IMR-90 (cell line): ENCODE results near the gene GPR39. TPM values are rescaled to one million over a fixed set of nuclear protein-coding genes. Genes with fewer than 3 reads are reported as not detected.
A peak's percentile ranks its signal among the peaks of the same experiment; 100 is the strongest.

Experiments used
- ATAC-seq: fragments of 200-7000 bp; cut with Tn5 transposase; 2 replicates; pipeline ENCODE4 v1.9.1; 2020; ENCODE audit warnings: low read depth, mild to moderate bottlenecking, moderate library complexity
- BruUV-seq: library from RNA; stranded (reverse); fragments of 400-500 nt; replicated peaks from 2 replicates; lab custom pipeline; 2021; lab: Mats Ljungman, UMichigan
- CTCF ChIA-PET: fragments of 300-600 bp; formaldehyde crosslinking; extraction: SDS; loops from one replicate; lab custom pipeline; 2021; ENCODE audit warnings: antibody characterized with exemption; lab: Yijun Ruan, JAX
- POLR2A ChIA-PET: fragments of 300-600 bp; sonication (Branson Sonifier 250); formaldehyde crosslinking; loops from one replicate; lab custom pipeline; 2022; ENCODE audit warnings: antibody characterized with exemption; ENCODE audit not compliant: unreplicated experiment; lab: Charles Lee
- DNase-seq: peaks from one replicate; pipeline ENCODE4 v3.0.0; 2013
- H2AFZ ChIP-seq: replicated peaks from 2 replicates; pipeline ENCODE3; 2013; ENCODE audit warnings: low read length, mild to moderate bottlenecking; ENCODE audit not compliant: poor library complexity
- H2AK5ac ChIP-seq: 2 replicates; pipeline ENCODE4 v1.6.1; 2013; ENCODE audit warnings: low read depth, low read length, inconsistent platforms
- H2AK9ac ChIP-seq: replicated peaks from 2 replicates; pipeline ENCODE3; 2013; ENCODE audit warnings: mild to moderate bottlenecking, low read depth, low read length, moderate library complexity; ENCODE audit not compliant: poor library complexity
- H2BK120ac ChIP-seq: 2 replicates; pipeline ENCODE4 v1.6.1; 2013; ENCODE audit warnings: low read depth, low read length, inconsistent platforms
- H2BK15ac ChIP-seq: 3 replicates; pipeline ENCODE4 v1.6.1; 2013; ENCODE audit warnings: low read depth, low read length, inconsistent platforms
- H2BK20ac ChIP-seq: 2 replicates; pipeline ENCODE4 v1.6.1; 2013; ENCODE audit warnings: low read depth, mild to moderate bottlenecking, inconsistent platforms, low read length, moderate library complexity
- H2BK5ac ChIP-seq: 2 replicates; pipeline ENCODE4 v1.6.1; 2013; ENCODE audit warnings: mild to moderate bottlenecking, low read depth, low read length, inconsistent platforms; ENCODE audit not compliant: poor library complexity, severe bottlenecking
- H3K14ac ChIP-seq: replicated peaks from 2 replicates; pipeline ENCODE4 v1.6.1; 2013; ENCODE audit warnings: low read depth, low read length, inconsistent platforms
- H3K18ac ChIP-seq: 2 replicates; pipeline ENCODE4 v1.6.1; 2013; ENCODE audit warnings: low read depth, low read length, control low read depth
- H3K23ac ChIP-seq: 2 replicates; pipeline ENCODE4 v1.6.1; 2013; ENCODE audit warnings: low read depth, low read length, inconsistent platforms
- H3K27ac ChIP-seq: 2 replicates; pipeline ENCODE4 v1.5.1; 2013; ENCODE audit warnings: mild to moderate bottlenecking, control low read depth, low read length; ENCODE audit not compliant: insufficient read depth
- H3K27me3 ChIP-seq: 2 replicates; pipeline ENCODE4 v1.6.1; 2013; ENCODE audit warnings: low read length; ENCODE audit not compliant: control insufficient read depth, insufficient read depth
- H3K36me3 ChIP-seq: 2 replicates; pipeline ENCODE4 v1.6.1; 2013; ENCODE audit warnings: low read length, mixed read lengths; ENCODE audit not compliant: control insufficient read depth, insufficient read depth
- H3K4ac ChIP-seq: 2 replicates; pipeline ENCODE4 v1.6.1; 2013; ENCODE audit warnings: low read depth, low read length, inconsistent platforms
- H3K4me1 ChIP-seq: 2 replicates; pipeline ENCODE4 v1.6.1; 2013; ENCODE audit warnings: low read length, mixed read lengths; ENCODE audit not compliant: control insufficient read depth, insufficient read depth
- H3K4me2 ChIP-seq: 2 replicates; pipeline ENCODE4 v1.6.1; 2013; ENCODE audit warnings: low read depth, mild to moderate bottlenecking, control low read depth, low read length, moderate library complexity
- H3K4me3 ChIP-seq: 2 replicates; pipeline ENCODE4 v1.5.1; 2013; ENCODE audit warnings: low read depth, mild to moderate bottlenecking, control low read depth, low read length, moderate library complexity; ENCODE audit not compliant: insufficient read depth
- H3K56ac ChIP-seq: 2 replicates; pipeline ENCODE4 v1.6.1; 2013; ENCODE audit warnings: low read length, inconsistent platforms; ENCODE audit not compliant: insufficient read depth; ENCODE audit errors: extremely low read depth
- H3K79me1 ChIP-seq, 2 experiments: 2 replicates each; pipeline ENCODE4 v1.6.1; 2013; ENCODE audit warnings: low read length in 2 of 2, inconsistent platforms in 1 of 2, low read depth in 1 of 2
- H3K9ac ChIP-seq: 2 replicates; pipeline ENCODE4 v1.6.1; 2013; ENCODE audit warnings: low read depth, low read length, control low read depth
- H3K9me1 ChIP-seq: 2 replicates; pipeline ENCODE4 v1.6.1; 2013; ENCODE audit warnings: low read length, inconsistent platforms; ENCODE audit not compliant: insufficient read depth
- H3K9me3 ChIP-seq: 2 replicates; pipeline ENCODE4 v1.6.1; 2013; ENCODE audit warnings: low read length; ENCODE audit not compliant: control insufficient read depth, insufficient read depth
- H4K20me1 ChIP-seq: 2 replicates; pipeline ENCODE4 v1.6.1; 2013; ENCODE audit warnings: low read length, inconsistent platforms; ENCODE audit not compliant: insufficient read depth
- H4K5ac ChIP-seq: 2 replicates; pipeline ENCODE4 v1.6.1; 2013; ENCODE audit warnings: mild to moderate bottlenecking, low read depth, low read length, control low read depth
- H4K8ac ChIP-seq, 2 experiments: 2 replicates each; pipeline ENCODE4 v1.6.1; 2013; ENCODE audit warnings: low read depth in 2 of 2, low read length in 2 of 2, control low read depth in 1 of 2, inconsistent platforms in 1 of 2
- H4K91ac ChIP-seq: 2 replicates; pipeline ENCODE4 v1.6.1; 2013; ENCODE audit warnings: low read depth, low read length, inconsistent platforms; ENCODE audit not compliant: insufficient read depth
- BHLHE40 ChIP-seq: fragments of 150-350 bp; IDR thresholded peaks from 2 replicates; pipeline ENCODE4 v1.6.1; 2016; ENCODE audit warnings: mild to moderate bottlenecking, low read depth, low read length
- CEBPB ChIP-seq: IDR thresholded peaks from 2 replicates; pipeline ENCODE4 v1.6.1; 2012; ENCODE audit warnings: low read depth, low read length, improper control_type of control experiment
- CHD1 ChIP-seq: IDR thresholded peaks from 2 replicates; pipeline ENCODE4 v1.6.1; 2012; ENCODE audit warnings: low read depth, low read length, improper control_type of control experiment
- CTCF ChIP-seq: conservative IDR thresholded peaks from 2 replicates; pipeline ENCODE4 v1.5.1; 2012; ENCODE audit warnings: mild to moderate bottlenecking, low read depth, low read length, improper control_type of control experiment
- FOS ChIP-seq: fragments of 150-350 bp; IDR thresholded peaks from 2 replicates; pipeline ENCODE4 v1.6.1; 2016; ENCODE audit warnings: low read depth, low read length
- MAFK ChIP-seq: IDR thresholded peaks from 2 replicates; pipeline ENCODE4 v1.6.1; 2012; ENCODE audit warnings: low read depth, low read length, improper control_type of control experiment
- MXI1 ChIP-seq: IDR thresholded peaks from 2 replicates; pipeline ENCODE4 v1.6.1; 2012; ENCODE audit warnings: low read depth, mild to moderate bottlenecking, low read length, moderate library complexity, borderline replicate concordance
- NFE2L2 ChIP-seq: fragments of 150-350 bp; IDR thresholded peaks from 2 replicates; pipeline ENCODE4 v1.6.1; 2016; ENCODE audit warnings: low read depth, mild to moderate bottlenecking, low read length
- POLR2A ChIP-seq: IDR thresholded peaks from 2 replicates; pipeline ENCODE4 v1.6.1; 2012; ENCODE audit warnings: mild to moderate bottlenecking, low read depth, low read length
- RAD21 ChIP-seq: IDR thresholded peaks from 2 replicates; pipeline ENCODE4 v1.6.1; 2012; ENCODE audit warnings: low read length, improper control_type of control experiment
- RCOR1 ChIP-seq: IDR thresholded peaks from 2 replicates; pipeline ENCODE4 v1.6.1; 2012; ENCODE audit warnings: mild to moderate bottlenecking, low read length, improper control_type of control experiment; ENCODE audit not compliant: insufficient replicate concordance
- RFX5 ChIP-seq: IDR thresholded peaks from 2 replicates; pipeline ENCODE4 v1.8.0; 2012; ENCODE audit warnings: low read depth, mild to moderate bottlenecking, low read length, moderate library complexity
- SMC3 ChIP-seq: fragments of 150-350 bp; IDR thresholded peaks from 2 replicates; pipeline ENCODE4 v1.6.1; 2016; ENCODE audit warnings: low read depth, mild to moderate bottlenecking, antibody characterized with exemption, low read length, moderate library complexity
- USF2 ChIP-seq: fragments of 150-350 bp; IDR thresholded peaks from 2 replicates; pipeline ENCODE4 v1.6.1; 2017; ENCODE audit warnings: mild to moderate bottlenecking, antibody characterized with exemption, low read length, low read depth
- WGBS, 2 experiments: methylation state at CpG; one replicate each; pipeline versions ENCODE4 v1.1.5 to v1.1.7; 2013; ENCODE audit warnings: missing lambda C conversion rate in 2 of 2; ENCODE audit not compliant: insufficient read length in 1 of 2; ENCODE audit errors: extremely low coverage in 2 of 2; 5-methylcytosine and 5-hydroxymethylcytosine counted together
- dilution Hi-C: fragments of 300-500 bp; cut with HindIII; formaldehyde crosslinking; loops from one replicate; pipeline ENCODE4 v1.14.3; 2018; ENCODE audit warnings: low sequenced_read_pairs; ENCODE audit not compliant: unreplicated experiment
- in situ Hi-C: fragments of 300-500 bp; cut with MboI; formaldehyde crosslinking; loops from 3 replicates; pipeline ENCODE4 v1.14.3; 2019; ENCODE audit warnings: low sequenced_read_pairs, inconsistent platforms, mixed read lengths
- intact Hi-C: fragments of 100-400 bp; cut with micrococcal nuclease; formaldehyde crosslinking; loops from 2 replicates; pipeline ENCODE4 v1.10.0; 2022
- polyA plus RNA-seq, 3 experiments: library from polyadenylated mRNA; depleted of rRNA; stranded (reverse); fragments of >200 nt; gene quantifications; 2 replicates each; pipeline ENCODE4 v1.2.3, GENCODE V29; 2012; ENCODE audit warnings: low replicate concordance in 1 of 3
- total RNA-seq: library from RNA; depleted of rRNA; stranded (reverse); fragments of >200 nt; gene quantifications from 2 replicates; pipeline ENCODE4 v1.2.3, GENCODE V29; 2012

GPR39 gene
- total and polyA plus RNA-seq, 2 of the 4 experiments (the other 2 are of a cell fraction) = 4.4 to 9.0 TPM

- Histone ChIP-seq H4K5ac (peak overlapping the region; percentile 54; the same call in 1 of the 2 replicates), H3K18ac (peak overlapping the region; percentile 35; the same call in 1 of the 2 replicates), H3K4me2 (peak overlapping the region; percentile 83), H4K8ac (0 out of 4 replicates have a peak overlapping the region, but pooled peaks of 1 of the 2 experiments have one; percentile 27), H3K9ac (peak overlapping the region; percentile 30; the same call in 1 of the 2 replicates), H3K14ac (0 out of 2 replicates have a peak overlapping the region, but pooled peaks have one; percentile 7), H2AK5ac (no peak overlapping the region), H2AK9ac (no peak overlapping the region), H3K9me1 (peaks cover 29% of the 10 kb centered on the region), H2BK15ac (peak overlapping the region; percentile 31; the same call in 1 of the 3 replicates), H3K56ac (no peak overlapping the region), H3K36me3 (peaks cover 13% of the 10 kb centered on the region; the same call in 1 of the 2 replicates), H2BK20ac (no peak overlapping the region), H2BK120ac (peak overlapping the region; percentile 32), H3K4me3 (no peak overlapping the region; the same call in 1 of the 2 replicates), H3K23ac (peak overlapping the region; percentile 62; the same call in 1 of the 2 replicates), H3K9me3 (no peaks in the 10 kb centered on the region), H3K4ac (no peak overlapping the region), H3K27me3 (no peaks in the 10 kb centered on the region), H3K79me1 (peaks cover 17 to 84% of the 10 kb centered on the region in 2 experiments), H4K20me1 (no peaks in the 10 kb centered on the region), H2AFZ (no peak overlapping the region), H4K91ac (peak overlapping the region; percentile 14; the same call in 1 of the 2 replicates), H3K4me1 (peaks cover 20% of the 10 kb centered on the region), H2BK5ac (peak overlapping the region; percentile 30), H3K27ac (no peak overlapping the region)
- in situ Hi-C loops (loop anchor here (25.0 kb wide), 2 partner anchors 906 to 1181 kb away; partner anchors contain the start of gene NCKAP5), dilution Hi-C loops (no loop called here), intact Hi-C loops (no loop called here)
- ATAC-seq = peak; percentile 52
- DNase-seq = peak; percentile 48
- CTCF ChIA-PET = no interaction called here
- no CpG with 5 or more reads among the region's 7 CpGs for WGBS, 2 experiments
- POLR2A ChIA-PET = no interaction called here
- no TSS peak for BruUV-seq
- TF ChIP-seq RCOR1 (no peak), CEBPB (no peak), NFE2L2 (no peak), RFX5 (no peak), MXI1 (no peak), SMC3 (no peak), FOS (no peak), CTCF (no peak), USF2 (no peak), BHLHE40 (no peak), MAFK (no peak), POLR2A (no peak), CHD1 (no peak), RAD21 (no peak)
Measured at GRCh38 chr2:132656266-132656975, 239.8 kb downstream of the GPR39 start.
